ENCODE measurements around the gene PTPN14.

PTPN14 gene

GRCh38 chr1:214360116-214360515 lies 191.3 kb downstream of the PTPN14 start:
- ChIA-PET CTCF (interaction anchor here (0.9 to 1.2 kb wide), 2 partner anchors 11 to 270 kb away, joined by 3 read pairs; no protein-coding TSS in a partner anchor), POLR2A (no interaction called here)
- Histone ChIP-seq H3K4me3 (ENCODE audit: low read depth, low read length) (no peak overlapping the region), H3K36me3 (ENCODE audit: control insufficient read depth in 2 of 2, insufficient read depth in 1 of 2, low read length in 2 of 2) (peaks cover 4 to 54% of the 10 kb centered on the region in 2 experiments), H3K27ac (ENCODE audit: extremely low read depth, low read depth, low read length) (no peak overlapping the region), H3K4me1 (ENCODE audit: control insufficient read depth, insufficient read depth, low read length) (no peaks in the 10 kb centered on the region), H3K9me3 (ENCODE audit: control insufficient read depth, insufficient read depth, low read depth, low read length) (no peaks in the 10 kb centered on the region)
- TF ChIP-seq OVOL3 (tag by site-specific recombination; IDR thresholded peaks at IDR 0.05), result no peak
- TF ChIP-seq ZNF239 (tag by site-specific recombination; IDR thresholded peaks at IDR 0.05), result no peak
- no peak for TF ChIP-seq ZNF560 (tag by site-specific recombination; IDR thresholded peaks at IDR 0.05; ENCODE audit: borderline replicate concordance)
- TF ChIP-seq GLIS2 (tag by site-specific recombination; IDR thresholded peaks at IDR 0.05), result no peak
- no peak for TF ChIP-seq ZNF184 (tag by site-specific recombination; IDR thresholded peaks at IDR 0.05)
- TF ChIP-seq ZBTB20 (tag by site-specific recombination; IDR thresholded peaks at IDR 0.05), result no peak
- no peak for TF ChIP-seq ZNF529 (tag by site-specific recombination; IDR thresholded peaks at IDR 0.05; ENCODE audit: insufficient replicate concordance)
- no peak for TF ChIP-seq FEZF1 (tag by site-specific recombination; IDR thresholded peaks at IDR 0.05)

- peaks cover 8 to 37% of the 10 kb centered on the region in 2 experiments for H3K36me3 ChIP-seq (ENCODE audit: control insufficient read depth in 2 of 2, insufficient read depth in 1 of 2, low read length in 2 of 2)
- ChIA-PET POLR2A (no interaction called here), CTCF (interaction anchor here (0.8 to 1.3 kb wide), 2 partner anchors 22 to 230 kb away, joined by 3 read pairs; no protein-coding TSS in a partner anchor)
- no peak overlapping the region for H3K27ac ChIP-seq (ENCODE audit: extremely low read depth, low read depth, low read length)
- no peaks in the 10 kb centered on the region for H3K9me3 ChIP-seq (ENCODE audit: control insufficient read depth, insufficient read depth, low read depth, low read length)
- no peak for TF ChIP-seq ZNF146 (tag by site-specific recombination; IDR thresholded peaks at IDR 0.05)
- no peak overlapping the region for H3K4me3 ChIP-seq (ENCODE audit: low read depth, low read length)
- no peaks in the 10 kb centered on the region for H3K4me1 ChIP-seq (ENCODE audit: control insufficient read depth, insufficient read depth, low read length)
Measured at GRCh38 chr1:214354440-214355148, 196.8 kb downstream of the PTPN14 start.

GRCh38 chr1:214352838-214353237 lies 198.6 kb downstream of the PTPN14 start:
- ChIA-PET POLR2A (interaction anchor here (0.6 to 1.0 kb wide), 2 partner anchors 16 to 274 kb away, joined by 3 to 6 read pairs; no protein-coding TSS in a partner anchor), CTCF (interaction anchor here (1.0 to 1.3 kb wide), 3 partner anchors 21 to 232 kb away, joined by 3 to 7 read pairs (median 3); no protein-coding TSS in a partner anchor)
- Histone ChIP-seq H3K9me3 (ENCODE audit: control insufficient read depth, insufficient read depth, low read depth, low read length) (no peaks in the 10 kb centered on the region), H3K27ac (ENCODE audit: extremely low read depth, low read depth, low read length) (no peak overlapping the region), H3K4me1 (ENCODE audit: control insufficient read depth, insufficient read depth, low read length) (no peaks in the 10 kb centered on the region), H3K4me3 (ENCODE audit: low read depth, low read length) (no peak overlapping the region), H3K36me3 (ENCODE audit: control insufficient read depth in 2 of 2, insufficient read depth in 1 of 2, low read length in 2 of 2) (peaks cover 8 to 40% of the 10 kb centered on the region in 2 experiments; a peak in 2 of 3 replicates)
- no peak for TF ChIP-seq TCF7L2 (IDR thresholded peaks at IDR 0.05; ENCODE audit: borderline replicate concordance, low read depth, low read length)
- no peak for TF ChIP-seq ZBTB44 (tag by site-specific recombination; IDR thresholded peaks at IDR 0.05)
- TF ChIP-seq ZNF19 (tag by site-specific recombination; IDR thresholded peaks at IDR 0.05; ENCODE audit: low read depth), result no peak
- no peak for TF ChIP-seq ZNF692 (tag by site-specific recombination; IDR thresholded peaks at IDR 0.05)
- no peak for TF ChIP-seq ZNF629 (tag by site-specific recombination; IDR thresholded peaks at IDR 0.05)
- no peak for TF ChIP-seq ZNF354C (tag by site-specific recombination; IDR thresholded peaks at IDR 0.05; ENCODE audit: borderline replicate concordance, low read depth)

Measured in HEK293 (cell line).